Pulmonary artery endothelial cell (primary cell): ENCODE data around the gene COPS8. TPM values are rescaled to one million over a fixed set of nuclear protein-coding genes. Genes with fewer than 3 reads are reported as not detected.
A peak's percentile ranks its signal among the peaks of the same experiment; 100 is the strongest.

ENCODE experiments used
- DNase-seq: peaks from one replicate; pipeline ENCODE4 v3.0.0-alpha.2; 2011; ENCODE audit warnings: low read depth, low spot score
- total RNA-seq: library from RNA; depleted of rRNA; stranded (reverse); fragments of >200 nt; gene quantifications from 2 replicates; pipeline ENCODE4 v1.2.3, GENCODE V29; 2014

COPS8 gene
- total RNA-seq, 1 donor from 2014 or later, result 144 TPM

GRCh38 chr2:237097911-237098702 is 12.4 kb downstream of the COPS8 start:
- peak; percentile 88 for DNase-seq

DNA sequence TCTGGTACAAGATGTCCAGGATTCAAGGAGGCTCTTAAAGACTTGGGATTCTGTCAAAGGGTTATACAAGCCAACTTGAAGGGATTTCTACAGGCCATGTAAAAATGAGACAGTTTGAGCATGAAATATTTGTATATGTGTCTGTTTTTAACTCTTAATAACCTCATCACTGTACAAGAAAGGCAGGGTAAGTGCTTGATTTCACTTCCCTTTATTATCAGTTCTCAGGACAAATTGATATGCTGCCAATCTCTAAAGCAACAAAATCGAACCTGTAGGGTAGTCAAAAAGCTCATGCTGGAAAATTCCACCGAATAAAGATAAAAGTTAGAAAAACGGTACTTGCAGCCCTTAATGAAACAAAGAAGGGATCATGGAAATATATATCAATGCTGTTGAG is 14.1 kb downstream of the COPS8 start:
- no peak for DNase-seq

GRCh38 chr2:237101118-237101979 is 15.7 kb downstream of the COPS8 start:
- DNase-seq, result no peak

- DNase-seq, result no peak
Measured at GRCh38 chr2:237102428-237102827, 16.7 kb downstream of the COPS8 start.

GRCh38 chr2:237109421-237109934 is 23.8 kb downstream of the COPS8 start:
- DNase-seq, result no peak

- no peak for DNase-seq
Measured at GRCh38 chr2:237113026-237113795, 27.5 kb downstream of the COPS8 start.

- no peak for DNase-seq
Measured at GRCh38 chr2:237115870-237116269, 30.2 kb downstream of the COPS8 start.

- no peak for DNase-seq
Measured at GRCh38 chr2:237116431-237116830, 30.7 kb downstream of the COPS8 start.

DNA sequence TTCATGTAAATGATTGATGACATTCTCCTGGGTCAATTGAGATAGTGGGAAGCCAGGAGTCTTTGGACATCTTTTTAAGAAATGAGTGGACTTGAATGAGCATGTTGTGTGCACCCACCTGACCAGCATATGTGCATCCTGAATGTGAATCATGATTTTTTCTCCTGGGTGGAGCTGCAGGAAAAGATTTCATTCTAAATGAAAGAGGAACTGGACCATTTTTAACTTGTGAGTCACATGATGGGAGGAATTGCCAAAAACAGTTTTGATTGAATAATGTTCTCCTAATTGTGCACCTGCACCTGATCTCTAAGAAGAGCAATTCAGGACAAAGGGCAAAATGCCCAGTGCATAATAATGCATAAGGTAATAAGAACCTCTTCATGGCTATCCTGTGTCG is 32.3 kb downstream of the COPS8 start:
- DNase-seq, result no peak

- DNase-seq, result no peak
Measured at GRCh38 chr2:237118561-237119155, 33.0 kb downstream of the COPS8 start.

DNA sequence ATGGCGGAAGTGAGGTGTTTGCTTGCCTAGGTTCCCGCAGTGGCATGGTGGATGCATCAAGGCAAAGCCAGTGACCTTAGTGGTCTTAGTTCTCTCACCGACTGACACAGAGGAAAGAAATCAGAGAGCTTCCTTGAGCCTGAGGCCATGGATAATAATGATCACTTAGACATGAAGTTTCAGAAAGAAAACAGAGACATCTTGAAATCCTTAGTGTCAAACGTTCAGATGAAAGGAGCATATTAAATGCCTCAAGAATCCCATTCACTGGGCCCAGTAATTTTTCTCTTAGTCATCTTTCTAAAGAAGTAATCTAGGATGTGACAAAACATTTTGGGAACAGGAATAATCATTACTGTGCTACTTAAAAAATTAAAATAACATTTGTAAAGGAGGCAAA is 35.2 kb downstream of the COPS8 start:
- DNase-seq, result no peak

DNA sequence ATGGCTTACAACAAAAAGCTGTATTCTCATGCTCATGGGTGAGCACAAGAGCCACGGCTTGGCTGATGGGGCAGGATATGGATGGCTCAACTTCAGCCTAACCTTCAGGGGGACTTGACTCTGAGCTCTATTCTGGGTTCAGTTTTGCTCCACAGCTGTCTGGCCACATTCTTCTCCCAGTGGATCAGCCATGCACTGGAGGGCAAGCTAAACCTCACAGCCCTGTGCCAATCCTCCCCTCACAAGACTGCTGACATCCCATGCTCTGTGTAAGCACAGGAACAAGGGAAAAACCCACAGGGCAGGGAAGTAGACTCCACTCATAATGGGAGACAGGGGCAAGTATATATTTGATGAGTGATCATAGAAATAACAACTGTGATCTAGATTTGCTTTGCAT is 35.6 kb downstream of the COPS8 start:
- DNase-seq, result no peak

DNA sequence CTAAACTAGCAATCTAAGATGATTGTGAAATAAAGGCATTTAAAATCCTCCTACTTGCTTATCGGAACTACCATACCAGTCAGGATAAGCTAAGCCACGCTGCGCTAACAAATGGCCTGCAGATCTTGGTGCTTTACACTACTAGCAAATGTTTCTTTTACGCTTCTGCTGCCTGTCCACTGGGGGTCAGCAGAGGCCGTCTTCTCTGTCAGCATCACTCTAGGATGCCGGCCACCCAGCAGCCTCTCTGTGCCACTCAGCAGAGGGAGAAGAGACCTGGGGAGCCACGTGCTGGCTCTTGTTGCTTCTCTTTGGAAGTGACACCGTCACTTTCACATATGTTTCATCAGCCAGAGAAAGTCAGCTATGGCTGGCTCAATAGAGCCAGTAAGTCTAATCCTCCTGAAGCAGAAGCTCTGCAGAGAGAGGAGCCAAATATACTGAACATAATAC is 36.6 kb downstream of the COPS8 start:
- DNase-seq, result peak; percentile 30

- DNase-seq, result no peak
Measured at GRCh38 chr2:237124820-237125219, 39.1 kb downstream of the COPS8 start.

DNA sequence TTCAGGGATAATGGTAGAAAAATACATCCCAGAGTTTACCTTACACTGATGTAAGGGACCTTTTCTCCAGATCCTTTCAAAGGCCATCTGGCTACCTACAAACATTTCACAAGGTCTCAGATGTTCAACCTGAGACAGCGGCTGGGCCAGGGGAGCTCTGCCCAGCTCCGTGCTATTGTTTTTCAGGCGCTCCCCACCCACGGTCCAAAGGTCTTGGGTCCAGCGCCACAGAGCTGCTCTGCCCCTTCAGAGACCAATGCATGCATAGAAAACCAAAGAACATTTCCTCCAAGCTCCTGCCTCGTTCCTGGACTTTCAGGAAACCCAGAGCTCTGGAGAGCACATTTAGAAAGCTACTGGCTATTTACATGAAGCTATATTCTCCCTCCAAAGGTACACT is 40.3 kb downstream of the COPS8 start:
- DNase-seq, result no peak

- no peak for DNase-seq
Measured at GRCh38 chr2:237126519-237127174, 41.0 kb downstream of the COPS8 start.

- peak; percentile 90 for DNase-seq
Measured at GRCh38 chr2:237128026-237128703, 42.5 kb downstream of the COPS8 start.

GRCh38 chr2:237128845-237129592 is 43.3 kb downstream of the COPS8 start:
- DNase-seq, result no peak

GRCh38 chr2:237129625-237130263 is 44.1 kb downstream of the COPS8 start:
- DNase-seq, result no peak
